Stimulated activated naive CD8-positive, alpha-beta T cell treated with anti-CD3 and anti-CD28 coated beads, Interleukin-15, Interleukin-2, amounts not matched to agents 100 ng/mL and 50 ng/mL, for 24 hours (primary cell): Measurements from ENCODE around the gene PLTP.

ENCODE experiments used
- H3K27ac Mint-ChIP-seq: one replicate; pipeline ENCODE4 v1.8.0; 2021; ENCODE audit warnings: mild to moderate bottlenecking, mixed read lengths
- H3K27me3 Mint-ChIP-seq: one replicate; pipeline ENCODE4 v1.8.0; 2021; ENCODE audit warnings: mixed read lengths
- H3K36me3 Mint-ChIP-seq: one replicate; pipeline ENCODE4 v1.8.0; 2021; ENCODE audit warnings: low read depth, mixed read lengths
- H3K4me1 Mint-ChIP-seq: one replicate; pipeline ENCODE4 v1.8.0; 2021; ENCODE audit warnings: low read depth, mixed read lengths
- H3K4me3 Mint-ChIP-seq: one replicate; pipeline ENCODE4 v1.8.0; 2021; ENCODE audit warnings: mild to moderate bottlenecking, mixed read lengths
- H3K9me3 Mint-ChIP-seq: one replicate; pipeline ENCODE4 v1.8.0; 2021; ENCODE audit warnings: mixed read lengths

PLTP gene

DNA sequence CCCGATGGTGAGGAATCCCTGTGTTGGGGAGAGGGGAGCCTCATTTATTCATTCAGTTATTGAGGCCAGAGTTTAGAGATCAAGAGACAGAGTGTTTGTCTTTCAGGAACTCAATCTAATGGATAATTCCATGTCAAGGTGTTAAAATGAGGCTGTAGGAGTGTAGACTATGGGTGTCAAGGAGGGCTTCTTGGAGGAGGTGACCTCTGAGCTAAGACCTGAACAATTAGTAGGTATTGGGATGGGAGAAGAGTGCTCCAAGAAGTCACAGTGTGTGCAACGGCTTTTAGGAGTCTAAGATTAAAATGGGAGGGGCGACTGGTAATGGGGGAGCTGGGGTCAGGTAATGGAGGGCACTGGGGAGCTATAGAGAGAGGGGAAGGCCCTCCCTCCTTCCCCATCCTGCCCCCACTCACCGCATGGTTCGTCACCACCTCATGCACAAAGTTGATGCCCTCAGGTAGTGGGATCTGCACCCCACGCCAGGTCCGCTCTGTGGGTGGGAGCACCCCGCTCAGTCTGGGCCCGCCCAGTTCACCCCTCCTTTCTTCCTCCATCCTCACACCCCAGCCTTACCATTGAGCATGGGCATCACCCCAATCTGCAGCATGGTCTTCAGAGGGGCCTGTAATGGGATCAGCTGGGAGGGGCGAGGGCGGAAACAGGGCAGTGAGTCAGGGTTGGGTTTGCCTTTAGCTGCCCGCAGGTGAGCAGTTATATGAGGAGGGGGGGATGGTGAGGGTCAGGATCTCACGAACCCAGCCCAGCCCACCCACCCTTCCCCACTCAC lies 12.7 kb downstream of the PLTP start:
- peaks cover 4% of the 10 kb centered on the region for H3K4me1 Mint-ChIP-seq

DNA sequence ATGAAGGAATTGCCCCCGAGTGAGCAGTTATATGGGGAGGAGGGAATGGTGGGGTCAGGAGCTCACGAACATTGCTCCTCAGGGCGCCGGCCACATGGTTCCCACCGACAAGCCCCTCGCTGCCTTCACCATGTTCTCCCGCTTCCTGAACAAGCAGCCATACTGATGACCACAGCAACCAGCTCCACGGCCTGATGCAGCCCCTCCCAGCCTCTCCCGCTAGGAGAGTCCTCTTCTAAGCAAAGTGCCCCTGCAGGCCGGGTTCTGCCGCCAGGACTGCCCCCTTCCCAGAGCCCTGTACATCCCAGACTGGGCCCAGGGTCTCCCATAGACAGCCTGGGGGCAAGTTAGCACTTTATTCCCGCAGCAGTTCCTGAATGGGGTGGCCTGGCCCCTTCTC lies 13.7 kb downstream of the PLTP start:
- Mint-ChIP-seq H3K27me3 (no peaks in the 10 kb centered on the region), H3K9me3 (no peaks in the 10 kb centered on the region), H3K4me1 (peaks cover 11% of the 10 kb centered on the region), H3K4me3 (no peak overlapping the region), H3K36me3 (peaks cover 22% of the 10 kb centered on the region), H3K27ac (no peak overlapping the region)

More for the DNA sequence above, 12.7 kb downstream of the PLTP start:
- no peak overlapping the region for H3K27ac Mint-ChIP-seq
- peaks cover 15% of the 10 kb centered on the region for H3K36me3 Mint-ChIP-seq
- H3K27me3 Mint-ChIP-seq, result no peaks in the 10 kb centered on the region
- no peaks in the 10 kb centered on the region for H3K9me3 Mint-ChIP-seq
- no peak overlapping the region for H3K4me3 Mint-ChIP-seq

DNA sequence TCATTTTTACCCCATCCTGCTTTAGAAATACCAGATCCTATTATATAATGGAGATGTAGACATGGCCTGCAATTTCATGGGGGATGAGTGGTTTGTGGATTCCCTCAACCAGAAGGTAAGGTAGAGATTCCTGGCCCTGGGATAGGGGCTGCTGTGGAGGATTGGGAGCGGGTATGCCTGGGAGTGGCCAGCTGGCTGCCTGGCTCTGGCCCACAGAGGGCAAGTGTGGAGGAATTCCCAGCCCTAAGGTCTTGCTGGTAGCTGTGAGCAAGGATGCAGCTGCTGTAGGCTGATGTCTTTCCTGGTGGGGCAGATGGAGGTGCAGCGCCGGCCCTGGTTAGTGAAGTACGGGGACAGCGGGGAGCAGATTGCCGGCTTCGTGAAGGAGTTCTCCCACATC lies 14.3 kb downstream of the PLTP start:
- Mint-ChIP-seq H3K27ac (no peak overlapping the region), H3K4me3 (no peak overlapping the region), H3K36me3 (peaks cover 22% of the 10 kb centered on the region), H3K9me3 (no peaks in the 10 kb centered on the region), H3K4me1 (peaks cover 17% of the 10 kb centered on the region), H3K27me3 (no peaks in the 10 kb centered on the region)

GRCh38 chr20:45897289-45897688 lies 14.7 kb downstream of the PLTP start:
- Mint-ChIP-seq H3K36me3 (peaks cover 22% of the 10 kb centered on the region), H3K4me1 (peaks cover 21% of the 10 kb centered on the region), H3K4me3 (no peak overlapping the region)

GRCh38 chr20:45896641-45897161 lies 15.3 kb downstream of the PLTP start:
- peaks cover 26% of the 10 kb centered on the region for H3K4me1 Mint-ChIP-seq
- H3K27ac Mint-ChIP-seq, result no peak overlapping the region
- H3K27me3 Mint-ChIP-seq, result no peaks in the 10 kb centered on the region
- H3K9me3 Mint-ChIP-seq, result no peaks in the 10 kb centered on the region
- peaks cover 22% of the 10 kb centered on the region for H3K36me3 Mint-ChIP-seq
- H3K4me3 Mint-ChIP-seq, result no peak overlapping the region

More at GRCh38 chr20:45897289-45897688, 14.7 kb downstream of the PLTP start:
- no peaks in the 10 kb centered on the region for H3K9me3 Mint-ChIP-seq
- H3K27me3 Mint-ChIP-seq, result no peaks in the 10 kb centered on the region
- H3K27ac Mint-ChIP-seq, result no peak overlapping the region

DNA sequence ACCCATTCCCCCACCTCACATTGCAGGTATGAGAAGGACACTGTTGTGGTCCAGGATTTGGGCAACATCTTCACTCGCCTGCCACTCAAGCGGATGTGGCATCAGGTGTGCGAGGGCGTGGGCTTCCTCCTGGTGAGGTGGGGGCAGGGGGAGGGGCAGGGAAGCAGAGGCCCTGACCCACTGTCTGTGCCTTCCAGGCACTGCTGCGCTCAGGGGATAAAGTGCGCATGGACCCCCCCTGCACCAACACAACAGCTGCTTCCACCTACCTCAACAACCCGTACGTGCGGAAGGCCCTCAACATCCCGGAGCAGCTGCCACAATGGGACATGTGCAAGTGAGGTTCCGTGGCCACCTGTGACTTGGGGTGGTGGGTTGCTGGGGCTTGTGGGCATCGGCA lies 17.2 kb downstream of the PLTP start:
- Mint-ChIP-seq H3K36me3 (peaks cover 22% of the 10 kb centered on the region), H3K27ac (no peak overlapping the region), H3K4me1 (peaks cover 32% of the 10 kb centered on the region)

DNA sequence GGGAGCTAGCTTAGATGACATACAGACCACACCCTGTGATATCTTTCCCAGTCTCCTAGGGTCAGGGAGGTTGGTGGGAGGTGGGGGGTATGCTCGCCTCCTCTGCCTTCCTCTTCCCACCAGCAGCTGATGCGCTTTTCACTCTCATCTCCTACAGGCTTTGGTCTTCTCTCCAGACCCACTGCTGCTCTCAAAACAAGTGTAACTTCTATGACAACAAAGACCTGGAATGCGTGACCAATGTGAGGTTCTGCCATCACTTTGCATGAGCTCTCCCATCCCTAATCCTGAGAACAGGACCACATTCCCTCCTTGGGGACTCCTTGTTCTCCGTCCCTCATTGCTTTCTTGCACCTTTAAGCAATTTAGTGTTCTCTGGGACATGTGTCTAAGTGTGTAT lies 18.1 kb downstream of the PLTP start:
- H3K4me1 Mint-ChIP-seq, result peaks cover 36% of the 10 kb centered on the region
- no peaks in the 10 kb centered on the region for H3K9me3 Mint-ChIP-seq
- H3K4me3 Mint-ChIP-seq, result peak overlapping the region; percentile 28
- H3K36me3 Mint-ChIP-seq, result peaks cover 18% of the 10 kb centered on the region
- peak overlapping the region; percentile 5 for H3K27ac Mint-ChIP-seq
- H3K27me3 Mint-ChIP-seq, result no peaks in the 10 kb centered on the region

More for the DNA sequence above, 17.2 kb downstream of the PLTP start:
- H3K9me3 Mint-ChIP-seq, result no peaks in the 10 kb centered on the region
- H3K27me3 Mint-ChIP-seq, result no peaks in the 10 kb centered on the region
- H3K4me3 Mint-ChIP-seq, result no peak overlapping the region

GRCh38 chr20:45892828-45893500 lies 19.0 kb downstream of the PLTP start:
- H3K36me3 Mint-ChIP-seq, result peaks cover 14% of the 10 kb centered on the region
- peaks cover 36% of the 10 kb centered on the region for H3K4me1 Mint-ChIP-seq
- no peaks in the 10 kb centered on the region for H3K27me3 Mint-ChIP-seq
- peak overlapping the region; percentile 79 for H3K27ac Mint-ChIP-seq
- H3K9me3 Mint-ChIP-seq, result no peaks in the 10 kb centered on the region
- H3K4me3 Mint-ChIP-seq, result peak overlapping the region; percentile 89

- H3K4me3 Mint-ChIP-seq, result peak overlapping the region; percentile 89
- H3K9me3 Mint-ChIP-seq, result no peaks in the 10 kb centered on the region
- peak overlapping the region; percentile 79 for H3K27ac Mint-ChIP-seq
- H3K27me3 Mint-ChIP-seq, result no peaks in the 10 kb centered on the region
- H3K36me3 Mint-ChIP-seq, result peaks cover 13% of the 10 kb centered on the region
- H3K4me1 Mint-ChIP-seq, result peaks cover 36% of the 10 kb centered on the region
Observed at GRCh38 chr20:45892049-45892825, 19.7 kb downstream of the PLTP start.

- Mint-ChIP-seq H3K36me3 (peaks cover 8% of the 10 kb centered on the region), H3K4me3 (peak within 1 kb of the TSS; percentile 89), H3K27me3 (no peaks in the 10 kb centered on the region), H3K9me3 (no peaks in the 10 kb centered on the region), H3K4me1 (peaks cover 39% of the 10 kb centered on the region), H3K27ac (peak within 1 kb of the TSS; percentile 94)
Observed at GRCh38 chr20:45890985-45891983, 20.7 kb downstream of the PLTP start, which contains the start of the genes CTSA and NEURL2. CTSA (plus strand) TSS chr20:45891335; CDS start chr20:45891569, 234 bp downstream. NEURL2 (minus strand) TSS chr20:45891208; CDS start chr20:45890991, 217 bp downstream.

DNA sequence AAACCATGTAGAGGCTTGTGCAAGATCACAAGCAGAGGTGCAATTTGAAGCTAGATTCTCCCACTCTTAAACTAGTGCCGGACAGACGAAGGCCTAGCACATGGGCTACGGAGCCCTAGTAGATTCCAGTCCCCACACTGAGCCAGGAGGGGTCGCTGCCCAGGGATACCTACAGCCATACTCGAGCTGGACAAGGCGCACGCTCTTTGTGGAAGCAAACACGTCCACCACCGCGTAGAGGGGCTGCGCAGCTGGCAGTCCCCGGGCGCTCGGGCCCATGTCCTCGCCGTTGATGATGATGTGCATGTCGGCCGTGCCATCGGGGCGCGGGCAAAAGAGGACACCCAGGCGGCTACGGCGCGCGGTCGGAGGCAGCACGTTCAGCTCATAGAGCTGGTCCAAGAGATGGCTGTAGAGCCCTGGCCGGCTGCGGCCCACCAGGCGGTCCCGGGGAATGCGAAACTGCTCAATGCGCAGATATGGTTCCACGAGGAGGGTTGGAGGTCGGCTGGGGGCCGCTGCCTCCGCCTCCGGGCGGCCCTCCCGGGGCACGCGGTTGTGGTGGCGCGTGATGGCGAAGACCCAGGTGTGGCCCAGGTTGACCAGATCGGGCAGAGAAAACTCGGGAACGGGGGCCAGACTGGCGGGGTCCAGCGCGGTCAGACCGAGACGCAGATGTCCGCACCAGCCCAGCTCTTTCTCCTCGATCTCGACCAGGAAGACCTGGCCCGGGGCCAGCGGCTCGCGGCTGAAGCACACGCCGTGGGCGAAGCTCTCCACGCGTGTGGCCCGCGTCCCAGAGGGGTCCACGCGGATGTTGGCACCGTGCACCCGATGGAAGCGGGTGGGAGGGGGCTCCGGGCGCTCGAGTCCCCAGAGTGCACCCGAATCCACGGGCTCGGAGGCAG lies 21.6 kb downstream of the PLTP start:
- Mint-ChIP-seq H3K4me3 (peak overlapping the region; percentile 89), H3K36me3 (peaks cover 11% of the 10 kb centered on the region), H3K4me1 (peaks cover 47% of the 10 kb centered on the region), H3K27ac (peak overlapping the region; percentile 86), H3K9me3 (no peaks in the 10 kb centered on the region), H3K27me3 (no peaks in the 10 kb centered on the region)

GRCh38 chr20:45888681-45889080 lies 23.3 kb downstream of the PLTP start:
- H3K27ac Mint-ChIP-seq, result no peak overlapping the region

GRCh38 chr20:45887346-45887715 lies 24.6 kb downstream of the PLTP start, which contains the start of gene SPATA25:
SPATA25 (minus strand) TSS chr20:45887622; CDS start chr20:45887590, 32 bp downstream.
- H3K9me3 Mint-ChIP-seq, result no peaks in the 10 kb centered on the region
- peaks cover 22% of the 10 kb centered on the region for H3K36me3 Mint-ChIP-seq
- H3K4me1 Mint-ChIP-seq, result peaks cover 53% of the 10 kb centered on the region
- H3K27me3 Mint-ChIP-seq, result no peaks in the 10 kb centered on the region
- no peak within 1 kb of the TSS for H3K4me3 Mint-ChIP-seq
- peak within 1 kb of the TSS; percentile 55 for H3K27ac Mint-ChIP-seq

More at GRCh38 chr20:45888681-45889080, 23.3 kb downstream of the PLTP start:
- Mint-ChIP-seq H3K9me3 (no peaks in the 10 kb centered on the region), H3K4me3 (no peak overlapping the region), H3K27me3 (no peaks in the 10 kb centered on the region), H3K4me1 (peaks cover 50% of the 10 kb centered on the region), H3K36me3 (peaks cover 10% of the 10 kb centered on the region)
